H1 (cell line): ENCODE results near the gene EYA2. TPM values are rescaled to one million over a fixed set of nuclear protein-coding genes. Genes with fewer than 3 reads are reported as not detected.

Experiments used
- HDAC6 ChIP-seq: IDR thresholded peaks from one replicate; pipeline ENCODE4 v1.7.1; 2012; ENCODE audit warnings: low read depth, mild to moderate bottlenecking, inconsistent platforms, low read length, moderate library complexity
- JUN ChIP-seq: IDR thresholded peaks from 2 replicates; pipeline ENCODE4 v1.6.1; 2011; ENCODE audit warnings: low read depth, mild to moderate bottlenecking, improper control_type of control experiment, low read length
- SRF ChIP-seq: IDR thresholded peaks from 2 replicates; pipeline ENCODE4 v1.6.1; 2011; ENCODE audit warnings: mild to moderate bottlenecking, low read depth, low read length, moderate library complexity
- polyA plus RNA-seq, 7 experiments: library from polyadenylated mRNA; depleted of rRNA in 3 of 7; stranded (reverse) in 5 of 7; unstranded in 2 of 7; fragments of >200 nt in 5 of 7; fragments of 200-250 nt in 2 of 7; gene quantifications; 1 replicate in 5 of 7; 2 replicates in 1 of 7; 4 replicates in 1 of 7; pipeline versions ENCODE4 v1.2.1 to v1.2.3, GENCODE V29; 2011 to 2013; ENCODE audit warnings: missing spikeins in 2 of 7, mixed read lengths in 2 of 7
- total RNA-seq: library from RNA; stranded (reverse); fragmentation: NEBNext Ultra II Directional; extraction: Animal tissue kit (Norgen Biotek cat#: 25700); gene quantifications from 2 replicates; pipeline ENCODE4 v1.2.1, GENCODE V29; 2021

EYA2 gene
- total and polyA plus RNA-seq, 2 of the 8 experiments (the other 6 are each of a cell fraction or from before 2014, with no cell fraction given): 1.6 to 1.7 TPM

DNA sequence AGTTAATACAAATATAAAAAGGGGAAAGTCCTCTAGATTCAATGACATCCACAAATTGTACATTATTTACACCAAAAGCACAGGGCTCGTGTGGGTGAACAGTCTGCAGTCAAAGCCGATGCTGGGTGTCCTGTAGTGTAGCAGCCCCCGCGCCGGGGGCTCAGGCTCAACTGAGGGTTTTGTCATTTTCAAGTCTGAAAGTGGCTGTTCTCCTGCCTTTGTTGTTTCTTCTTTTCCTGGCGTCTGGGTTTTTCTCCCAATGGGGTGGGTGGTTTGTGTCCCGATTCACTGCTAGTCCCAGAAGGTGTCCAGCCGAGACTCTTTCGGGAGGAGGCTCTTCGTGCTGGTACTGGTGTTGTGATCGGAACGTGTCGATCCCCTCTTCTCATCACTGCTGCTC is 315.8 kb downstream of the EYA2 start (continued):
- no peak for TF ChIP-seq SRF
- no peak for TF ChIP-seq JUN
- TF ChIP-seq HDAC6: no peak
